CD4-positive, alpha-beta T cell treated with Interleukin-4 for 4 hours (primary cell): ENCODE measurements around the gene PPARA.

ENCODE experiments used
- DNase-seq: peaks from one replicate; pipeline ENCODE4 v3.0.0-alpha.2; 2020

Gene PPARA

DNA sequence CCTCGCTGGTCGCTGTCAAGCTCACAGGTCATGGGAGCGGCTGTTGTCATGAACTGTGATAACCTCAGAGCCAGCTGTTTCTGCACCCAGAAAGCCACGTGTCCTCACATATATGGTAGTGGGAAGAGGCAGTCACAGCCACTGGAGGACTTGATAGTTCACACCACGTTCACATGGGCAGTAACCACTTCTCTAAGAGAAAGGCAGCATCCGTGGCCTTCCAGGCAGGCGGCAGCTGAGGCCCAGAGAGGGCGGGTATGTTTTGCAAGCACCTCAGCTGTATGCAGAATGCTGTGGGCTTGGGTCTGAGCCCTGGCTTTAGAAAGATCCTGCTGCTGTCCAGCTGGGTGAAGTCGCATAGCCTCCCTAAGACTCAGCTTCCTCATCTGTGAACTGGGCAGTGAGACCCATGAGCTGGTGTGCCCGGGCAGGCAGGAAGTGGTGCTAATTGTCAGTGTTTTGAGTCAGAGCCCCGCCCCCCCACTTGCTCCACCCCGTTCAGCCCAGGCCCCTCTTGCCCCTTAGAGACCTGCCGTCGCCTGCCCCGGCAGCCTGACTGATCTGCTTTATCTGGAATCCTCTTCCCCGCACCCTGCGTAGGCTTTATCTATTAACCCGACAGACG lies 130.8 kb downstream of the PPARA start:
- DNase-seq = peak; percentile 58

DNA sequence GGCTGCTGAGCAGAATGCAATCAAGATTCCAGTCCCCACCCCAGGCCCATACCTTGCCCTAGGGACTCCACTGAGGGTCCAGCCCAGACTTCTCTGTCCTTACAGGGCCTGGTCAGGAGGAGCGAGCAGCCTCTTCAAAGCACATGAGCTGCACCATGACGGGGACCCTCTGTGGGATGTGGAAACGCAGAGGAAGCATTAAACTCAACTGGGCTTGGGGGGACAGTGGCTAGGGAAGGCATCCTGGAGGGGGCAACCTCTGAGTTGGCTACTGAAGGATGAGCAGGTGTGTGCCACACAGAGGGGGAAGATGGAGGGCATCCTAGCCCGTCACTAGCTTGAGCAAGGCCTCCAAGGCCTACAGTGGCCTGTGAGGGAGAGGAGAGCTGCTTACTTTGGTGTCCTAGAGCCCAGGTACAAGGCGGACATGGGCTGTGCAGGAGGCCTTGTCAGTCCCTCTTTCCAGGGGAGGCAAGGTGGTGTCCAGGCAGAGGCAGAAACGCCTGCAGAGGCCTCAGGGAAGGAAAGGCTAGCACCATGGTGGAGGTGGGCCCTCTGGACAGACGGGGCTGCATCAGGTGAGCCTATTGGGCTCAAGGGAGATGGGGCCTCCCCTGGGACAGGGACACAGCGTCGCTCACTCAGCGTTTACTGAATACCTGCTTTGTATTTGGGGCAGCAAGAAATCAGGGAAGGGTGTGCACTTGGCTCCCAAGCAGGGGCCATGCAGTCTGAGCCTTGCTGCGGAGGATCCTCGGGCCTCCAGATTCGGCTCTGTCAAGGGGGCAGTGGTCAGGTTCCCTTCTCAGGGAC lies 131.7 kb downstream of the PPARA start:
- no peak for DNase-seq

DNA sequence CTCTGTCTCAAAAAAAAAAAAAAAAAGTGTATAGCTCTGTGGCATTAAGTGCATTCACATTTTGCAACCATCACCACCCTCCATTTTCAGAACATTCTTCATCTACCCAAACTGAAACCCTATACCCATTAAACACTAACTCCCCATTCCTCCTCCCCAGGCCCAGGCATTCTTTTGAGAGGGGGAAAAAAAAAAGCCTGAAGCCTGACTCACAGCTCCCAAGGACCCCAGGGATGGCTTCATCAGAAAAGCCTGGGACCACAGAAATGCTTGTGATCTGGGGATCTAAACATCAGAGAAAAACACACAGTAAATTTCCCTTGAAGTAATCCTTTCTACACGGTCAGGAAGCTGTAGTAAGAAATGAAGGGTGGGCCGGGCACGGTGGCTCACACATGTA lies 135.7 kb downstream of the PPARA start:
- DNase-seq = no peak

DNA sequence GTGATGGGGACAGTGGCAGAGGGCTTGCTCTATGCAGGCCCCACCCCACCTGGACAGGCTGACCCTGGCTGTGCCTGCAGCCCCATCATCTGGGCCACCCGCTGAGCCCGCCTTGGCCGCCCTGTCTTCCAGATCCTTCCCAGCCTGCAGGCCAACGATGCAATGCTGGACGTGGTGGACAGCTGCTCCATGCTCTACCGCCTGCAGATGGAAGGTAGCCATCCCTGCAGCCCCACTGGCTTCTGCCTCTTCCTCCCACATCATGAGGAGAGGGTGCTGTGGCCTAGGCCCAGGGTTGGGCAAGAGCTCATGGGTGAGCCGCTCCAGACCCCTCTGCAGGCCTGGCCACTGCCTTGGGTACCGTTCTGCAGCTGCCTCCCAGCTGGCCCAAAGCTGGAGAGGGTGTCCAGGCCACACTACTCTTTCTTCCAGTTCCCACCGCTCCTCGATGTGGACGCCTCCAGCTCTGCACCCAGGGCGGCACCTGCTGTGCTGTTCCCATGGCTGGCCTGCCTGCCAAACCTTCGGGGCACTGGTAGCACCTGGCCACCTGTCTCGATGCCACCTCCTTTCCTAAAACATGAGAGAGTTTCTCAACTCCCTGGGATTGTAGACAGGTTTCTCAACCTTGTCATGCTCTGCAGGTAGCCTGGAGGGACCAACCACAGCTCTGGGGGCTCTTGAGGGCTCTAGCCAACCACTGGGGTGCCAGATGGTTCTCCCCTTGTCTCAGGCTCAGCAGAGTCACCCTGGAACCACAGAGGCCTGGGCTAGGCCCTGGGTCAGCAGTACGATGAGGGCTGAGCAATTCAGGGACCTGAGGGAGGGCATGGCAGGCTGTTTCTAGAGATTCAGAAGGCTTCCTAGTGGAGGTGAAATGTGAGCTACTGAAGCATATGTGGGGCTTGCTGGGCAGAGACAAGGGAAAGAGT lies 136.9 kb downstream of the PPARA start:
- DNase-seq = no peak

DNA sequence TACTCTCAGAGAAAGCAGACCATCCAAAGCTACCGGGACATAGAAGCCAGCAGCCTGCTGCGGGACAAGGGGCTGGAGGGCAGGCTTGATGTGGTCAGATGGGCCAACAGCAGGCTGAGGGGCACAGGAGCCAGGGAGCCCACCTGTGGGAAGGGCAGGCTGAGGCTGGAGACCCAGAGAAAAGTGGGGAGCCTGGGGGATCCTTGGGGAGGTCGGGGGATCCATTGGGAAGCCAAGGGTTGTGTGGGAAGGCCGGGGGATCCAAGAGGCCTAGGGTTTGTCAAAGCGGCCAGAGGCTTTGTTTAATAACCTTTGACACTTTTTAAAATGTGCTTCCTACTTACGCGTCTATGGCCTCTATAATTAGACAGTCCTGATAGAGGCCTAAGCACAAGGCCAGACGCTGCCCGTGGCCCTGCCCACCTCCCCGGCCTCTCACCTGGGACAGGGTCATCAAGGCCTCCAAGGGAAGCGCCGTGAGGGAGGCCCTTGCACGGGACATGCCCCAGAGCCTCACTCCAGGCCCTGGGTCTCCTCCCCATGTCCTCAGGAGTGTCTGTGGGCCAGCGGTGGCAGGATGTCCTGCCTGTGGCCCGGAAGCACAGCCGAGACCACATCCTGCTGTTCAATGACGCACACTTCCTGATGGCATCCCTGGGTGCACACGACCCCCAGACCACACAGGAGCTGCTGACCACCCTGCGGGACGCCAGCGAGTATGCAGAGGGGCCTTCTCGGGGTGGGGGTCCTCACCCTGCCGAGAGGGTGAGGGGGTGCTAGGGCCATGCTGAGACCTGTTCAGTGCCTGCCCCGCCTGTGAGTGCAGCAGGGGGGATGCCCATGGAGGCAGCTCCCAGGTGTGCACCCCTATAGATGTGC lies 137.8 kb downstream of the PPARA start:
- peak; percentile 17 for DNase-seq

DNA sequence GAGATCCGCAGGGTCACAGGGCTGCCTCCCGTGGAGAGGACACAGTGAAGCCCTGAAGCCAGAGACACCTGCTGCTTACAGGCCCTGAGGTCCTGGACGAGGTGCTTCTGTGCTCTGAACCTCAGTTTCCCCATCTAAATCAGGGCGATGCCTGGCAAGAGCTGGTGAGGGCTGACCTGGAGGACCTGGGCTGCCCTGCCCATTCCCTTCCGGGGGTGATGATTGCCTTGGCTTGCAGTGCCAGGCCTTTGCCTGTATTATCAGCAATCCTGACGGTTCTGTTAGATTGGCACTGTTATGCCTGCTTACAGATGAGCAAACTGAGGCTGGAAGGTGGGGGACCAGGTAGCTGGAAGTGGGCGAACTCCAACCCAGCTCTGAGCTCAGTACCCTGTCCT lies 138.5 kb downstream of the PPARA start:
- no peak for DNase-seq

DNA sequence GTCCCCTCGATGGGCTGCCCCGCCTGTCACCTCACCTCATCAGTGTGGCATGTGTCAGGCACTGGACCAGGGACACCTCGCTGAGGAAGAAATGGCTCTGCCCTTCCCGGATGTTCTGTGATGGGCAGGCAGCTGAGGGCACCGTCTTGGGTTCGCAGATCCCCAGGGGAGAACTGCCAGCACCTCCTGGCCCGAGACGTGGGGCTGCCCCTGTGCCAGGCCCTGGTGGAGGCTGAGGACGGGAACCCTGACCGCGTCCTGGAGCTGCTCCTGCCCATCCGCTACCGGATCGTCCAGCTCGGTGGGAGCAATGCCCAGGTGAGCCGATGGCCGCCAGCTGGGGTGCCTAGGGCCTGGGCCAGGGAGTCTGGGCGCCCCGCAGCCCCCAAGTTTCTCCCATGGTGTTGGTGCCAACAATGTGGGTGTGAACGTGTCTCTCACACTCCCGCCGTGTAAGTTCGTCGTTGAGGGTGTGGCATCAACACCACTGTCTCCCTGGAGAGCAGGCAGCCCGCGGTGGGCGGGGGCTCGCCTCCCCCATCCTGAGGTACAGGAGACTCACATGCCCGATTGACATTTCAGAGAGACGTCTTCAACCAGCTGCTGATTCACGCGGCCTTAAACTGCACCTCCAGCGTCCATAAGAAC lies 139.0 kb downstream of the PPARA start:
- DNase-seq = peak; percentile 58

DNA sequence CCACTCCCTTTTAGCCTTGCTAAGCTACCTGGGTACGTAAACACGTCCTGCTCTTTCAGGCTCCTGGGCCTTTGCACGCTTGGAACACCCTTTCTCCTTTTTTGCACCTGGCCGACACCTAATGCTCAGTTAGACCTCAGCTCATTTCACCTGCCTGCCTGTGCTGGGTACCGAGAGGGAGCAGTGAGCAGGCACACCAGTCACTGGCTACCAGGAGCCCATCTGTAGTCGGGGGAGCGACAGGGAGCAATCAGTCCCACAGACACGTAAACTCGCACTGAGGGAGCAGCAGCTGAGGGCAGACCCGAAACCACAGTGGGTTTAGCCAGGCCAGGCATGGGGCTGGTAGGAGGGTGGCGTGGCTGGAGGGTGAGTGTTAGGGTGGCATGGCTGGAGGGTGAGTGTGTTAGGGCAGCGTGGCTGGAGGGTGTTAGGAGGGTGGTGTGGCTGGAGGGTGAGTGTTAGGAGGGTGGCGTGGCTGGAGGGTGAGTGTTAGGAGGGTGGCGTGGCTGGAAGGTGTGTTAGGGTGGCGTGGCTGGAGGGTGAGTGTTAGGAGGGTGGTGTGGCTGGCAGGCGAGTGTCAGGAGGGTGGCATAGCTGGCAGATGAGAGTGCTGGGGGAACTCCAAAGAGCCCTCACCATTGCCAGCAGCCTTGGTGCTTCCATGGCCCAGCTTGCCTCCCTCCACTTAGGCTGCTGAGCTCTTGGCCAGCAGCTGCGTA lies 140.0 kb downstream of the PPARA start:
- DNase-seq = peak; percentile 5

DNA sequence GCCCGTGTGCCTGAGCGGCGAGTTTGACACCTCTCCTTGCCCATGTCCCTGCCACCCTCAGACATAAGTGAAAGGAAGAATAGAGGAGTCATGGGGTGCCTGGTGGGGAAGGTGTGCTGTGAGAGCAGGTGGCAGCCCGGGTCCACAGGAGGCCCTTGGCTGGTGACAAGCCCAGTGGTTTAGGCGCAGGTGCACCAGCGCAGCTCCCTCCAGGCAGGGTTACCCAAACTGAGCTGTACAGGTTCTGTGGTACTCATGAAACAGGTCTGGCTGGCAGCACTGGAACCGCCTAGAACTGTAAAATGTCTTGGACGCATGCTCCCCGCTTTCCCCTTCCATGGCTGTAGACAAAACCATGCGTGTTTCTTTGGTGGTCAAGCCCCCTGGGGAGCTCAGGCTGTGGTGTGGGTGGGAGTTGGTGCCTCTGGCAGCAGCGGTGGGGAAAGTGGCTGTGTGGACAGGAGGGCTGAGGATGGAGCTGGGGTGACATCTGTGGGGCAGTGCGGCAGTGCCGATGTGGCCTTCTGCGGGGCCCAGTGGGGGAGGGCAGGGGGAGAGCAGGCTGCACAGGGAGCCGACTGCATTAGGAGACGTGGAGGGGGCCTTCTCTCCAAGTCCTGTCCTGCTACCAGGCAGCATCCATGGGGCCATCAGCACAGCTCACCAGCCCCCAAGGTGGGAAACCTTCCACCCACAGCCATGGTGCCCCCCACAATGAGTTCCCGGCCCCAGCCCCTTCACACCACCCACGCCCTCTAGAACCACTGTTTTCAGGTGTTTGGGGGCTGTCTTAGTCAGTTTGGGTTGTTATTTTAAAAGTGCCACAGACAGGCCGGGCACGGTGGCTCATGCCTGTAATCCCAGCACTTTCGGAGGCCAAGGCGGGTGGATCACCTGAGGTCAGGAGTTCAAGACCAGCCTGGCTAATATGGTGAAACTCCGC lies 140.8 kb downstream of the PPARA start:
- no peak for DNase-seq

DNA sequence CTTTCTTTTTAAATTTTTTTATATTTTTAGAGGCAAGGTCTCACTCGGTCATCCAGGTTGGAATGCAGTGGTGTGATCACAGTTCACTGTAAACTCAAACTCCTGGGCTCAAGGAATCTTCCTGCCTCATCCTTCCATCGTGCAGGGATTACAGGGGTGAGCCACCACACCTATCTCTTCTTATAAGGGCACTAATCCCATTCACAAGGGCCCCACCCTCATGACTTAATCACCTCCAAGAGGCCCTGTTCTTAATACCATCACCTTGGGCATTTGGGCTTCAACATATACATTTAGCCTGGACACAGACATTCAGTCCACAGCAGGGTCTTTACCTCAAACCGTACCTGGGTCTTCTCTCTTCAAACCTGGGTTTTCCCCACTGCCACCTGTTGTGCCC lies 141.8 kb downstream of the PPARA start:
- no peak for DNase-seq

DNA sequence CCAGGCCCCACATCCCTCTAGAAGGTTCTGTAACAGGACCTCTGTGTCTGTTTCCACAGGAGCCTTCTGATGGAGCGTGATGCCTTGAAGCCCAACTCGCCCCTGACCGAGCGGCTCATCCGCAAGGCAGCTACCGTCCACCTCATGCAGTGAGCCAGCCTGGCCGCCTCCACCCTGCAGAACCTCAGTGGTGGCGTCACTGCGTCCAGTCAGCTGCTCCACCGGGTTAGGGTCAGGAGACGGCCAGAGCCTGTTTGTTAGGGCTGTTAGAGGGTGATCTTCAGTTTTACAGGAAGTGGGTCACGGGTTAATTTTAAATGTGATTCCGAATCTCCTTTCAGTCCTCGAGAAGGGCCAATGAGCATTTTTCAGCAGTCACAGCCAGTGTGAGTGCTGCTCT lies 142.4 kb downstream of the PPARA start:
- no peak for DNase-seq
